ENCODE data around the gene INSL6.
"Not testable (repeated sequence)": the region's sequence is repeated elsewhere in the genome, so short reads cannot be mapped to it uniquely, and the experiment has no call there.

The INSL6 gene

DNA sequence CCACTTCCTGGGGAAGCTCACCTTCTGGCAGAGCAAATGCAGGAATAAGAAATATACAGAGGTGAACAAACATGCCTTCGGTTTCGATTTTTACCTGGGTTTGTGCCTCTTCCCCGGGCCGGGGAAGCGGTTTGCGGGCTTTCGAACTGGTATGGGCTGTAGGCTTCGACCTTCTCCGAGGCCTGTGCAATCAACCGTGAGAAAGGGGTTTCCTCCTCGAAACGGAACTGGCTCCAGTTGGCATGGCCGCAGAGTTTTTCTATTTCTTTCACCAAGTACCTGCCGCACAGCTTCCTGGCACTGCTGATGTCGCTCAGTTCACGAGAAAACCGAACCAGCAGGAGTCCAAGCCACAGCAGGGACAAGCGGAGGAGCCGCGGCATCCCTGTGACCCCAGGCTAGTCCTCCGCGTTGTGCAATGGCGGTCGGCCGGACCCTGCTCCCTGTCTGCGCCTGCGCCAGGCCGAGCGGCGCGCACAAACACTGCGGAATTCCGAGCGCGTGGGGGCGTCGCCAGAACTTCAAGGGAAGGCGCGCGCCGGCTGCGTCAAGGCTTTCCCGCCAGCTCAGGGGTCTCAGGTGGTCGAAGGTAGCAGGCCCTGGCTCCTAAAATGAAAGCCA is at the start of gene INSL6:
Gene INSL6 (minus strand): TSS at position 420 of the 621 bp plus-strand sequence. CDS start 37 bp downstream, at position 383.
- DNase-seq: no peak

DNA sequence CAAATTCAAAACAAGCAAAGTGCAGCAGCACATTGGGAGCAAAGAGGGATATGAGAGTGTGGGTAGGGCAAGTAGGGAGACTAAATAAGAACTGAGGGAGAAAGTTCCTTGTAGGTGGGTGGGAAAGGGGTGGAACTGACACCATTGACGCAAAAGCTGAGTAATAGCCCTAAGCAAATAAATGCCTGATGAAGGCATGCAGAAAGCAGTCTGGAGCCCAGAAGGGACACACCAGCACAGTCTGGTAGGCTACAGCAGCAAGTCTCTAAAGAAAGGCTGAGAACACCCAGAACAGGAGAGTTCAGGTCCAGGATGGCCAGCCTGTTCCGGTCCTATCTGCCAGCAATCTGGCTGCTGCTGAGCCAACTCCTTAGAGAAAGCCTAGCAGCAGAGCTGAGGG is 45.8 kb upstream of the INSL6 start, which contains the start of gene INSL4:
Gene INSL4 (plus strand): TSS at position 208 of the 400 bp plus-strand sequence. CDS start 105 bp downstream, at position 313.
- no peak for DNase-seq

DNA sequence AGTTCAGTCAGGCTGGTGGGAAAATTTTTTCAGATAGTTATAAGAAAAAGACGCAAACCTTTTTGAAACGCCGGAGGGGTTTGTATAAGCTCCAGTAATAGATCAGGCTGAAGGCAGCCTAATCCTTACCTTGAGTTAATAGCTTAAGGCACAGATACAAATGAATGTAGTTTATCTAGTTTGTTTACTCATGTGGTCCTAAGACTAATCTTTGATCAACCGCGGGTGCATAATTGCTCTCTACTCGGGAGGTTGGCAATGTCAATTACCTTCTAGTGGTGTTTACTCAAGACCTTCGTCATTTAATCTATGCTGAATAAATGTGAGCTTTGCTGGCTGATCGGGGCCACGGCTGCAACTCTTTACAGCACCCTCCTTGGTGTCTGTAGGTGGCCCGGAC is 45.1 kb upstream of the INSL6 start:
- DNase-seq: no peak

DNA sequence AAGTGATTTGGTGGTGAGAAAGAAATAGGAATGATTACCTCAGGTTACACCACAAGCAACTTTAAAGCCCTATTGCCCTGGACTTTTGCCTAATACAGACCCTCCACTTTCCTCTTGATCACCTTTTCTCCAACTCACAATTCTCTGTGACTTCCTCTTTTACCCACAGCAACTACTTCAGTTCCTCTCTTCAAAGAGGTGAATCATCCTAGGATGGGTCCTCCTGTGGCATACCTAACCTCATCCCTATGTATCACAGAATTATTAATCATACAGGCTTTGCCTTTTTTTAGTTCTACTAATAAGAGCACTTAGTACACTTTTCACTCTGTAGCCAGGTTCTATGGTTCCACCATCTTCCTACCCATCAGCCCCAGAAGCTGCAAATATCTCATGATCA is 19.6 kb upstream of the INSL6 start:
- no peak for DNase-seq

GRCh38 chr9:5195463-5195862 is 10.0 kb upstream of the INSL6 start:
- DNase-seq: no peak

DNA sequence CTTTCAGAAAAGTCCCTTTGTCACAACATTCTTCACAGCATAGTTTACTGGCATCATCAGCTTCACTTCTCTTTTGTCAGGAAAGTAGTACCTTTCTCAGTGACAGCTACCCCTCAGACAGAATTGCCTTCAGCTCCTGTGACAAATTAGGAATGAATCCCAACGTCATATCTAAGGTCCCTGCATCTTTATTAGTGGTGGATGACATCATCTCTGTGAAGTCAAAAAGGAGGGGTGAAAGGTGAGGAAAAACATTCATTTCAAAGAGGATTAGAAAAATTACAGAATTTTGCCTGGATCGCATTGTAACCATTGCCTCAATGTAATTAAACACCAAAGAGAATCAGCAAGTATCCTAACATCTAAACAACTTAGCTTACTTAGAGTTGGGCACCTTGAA is 7.9 kb upstream of the INSL6 start:
- DNase-seq: no peak

- DNase-seq: no peak
Observed at GRCh38 chr9:5191985-5192384, 6.5 kb upstream of the INSL6 start.

- no peak for DNase-seq
Observed at GRCh38 chr9:5188060-5188984, 2.9 kb upstream of the INSL6 start.

GRCh38 chr9:5186416-5187169 is 1.2 kb upstream of the INSL6 start:
- DNase-seq: peak; percentile 39

GRCh38 chr9:5184776-5185175 is 663 bp downstream of the INSL6 start:
- no peak for DNase-seq

DNA sequence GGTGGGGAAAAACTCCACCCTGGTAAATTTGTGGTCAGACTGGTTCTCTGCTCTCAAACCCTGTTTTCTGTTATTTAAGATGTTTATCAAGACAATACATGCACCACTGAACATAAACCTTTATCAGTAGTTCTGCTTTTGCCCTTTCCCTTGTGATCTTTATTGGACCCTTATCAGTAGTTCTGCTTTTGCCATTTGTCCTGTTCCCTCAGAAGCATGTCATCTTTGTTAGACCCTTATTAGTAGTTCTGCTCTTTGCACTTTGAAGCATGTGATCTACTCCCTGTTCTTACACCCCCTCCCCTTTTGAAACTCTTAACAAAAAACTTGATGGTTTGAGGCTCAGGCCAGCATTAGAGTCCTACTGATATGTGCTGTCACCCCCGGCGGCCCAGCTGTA is 4.8 kb downstream of the INSL6 start:
- DNase-seq: not testable (repeated sequence)

- no peak for DNase-seq
Observed at GRCh38 chr9:5178126-5178805, 7.2 kb downstream of the INSL6 start.

DNA sequence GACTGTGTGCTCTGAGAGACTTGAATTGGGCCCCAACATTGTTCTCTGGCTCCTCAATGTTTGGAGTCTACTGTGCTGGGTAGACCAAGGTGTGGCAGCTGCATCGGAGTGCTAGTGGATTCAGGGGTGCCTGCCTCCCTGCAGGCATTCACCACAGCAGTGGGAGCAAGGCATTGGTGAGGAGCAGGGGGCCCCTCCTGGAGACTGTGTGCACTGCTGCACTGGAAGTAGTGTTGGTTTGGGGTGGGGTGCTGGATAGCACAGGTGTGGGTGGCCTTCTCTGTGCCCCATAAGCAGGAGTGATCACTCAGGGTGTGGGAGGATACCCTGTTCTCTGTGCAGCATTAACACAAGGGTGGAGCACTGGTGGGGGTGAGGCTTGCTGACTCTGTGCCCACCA is 39.2 kb downstream of the INSL6 start:
- no peak for DNase-seq

DNA sequence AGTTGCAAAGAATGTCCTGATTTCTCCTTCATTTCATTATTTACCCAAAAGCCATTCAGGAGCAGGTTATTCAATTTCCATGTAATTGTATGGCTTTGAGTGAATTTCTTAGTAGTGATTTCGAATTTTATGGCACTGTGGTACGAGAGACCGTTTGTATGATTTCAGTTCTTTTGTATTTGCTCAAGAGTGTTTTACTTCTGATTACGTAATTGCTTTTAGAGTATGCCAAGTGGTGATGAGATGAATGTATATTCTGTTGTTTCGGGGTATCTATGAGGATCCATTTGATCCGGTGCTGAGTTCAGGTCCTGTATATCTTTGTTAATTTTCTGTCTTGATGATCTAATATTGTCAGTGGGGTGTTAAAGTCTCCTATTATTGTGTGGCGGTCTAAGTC is 41.2 kb downstream of the INSL6 start:
- no peak for DNase-seq

GRCh38 chr9:5140151-5140550 is 45.3 kb downstream of the INSL6 start:
- no peak for DNase-seq

DNA sequence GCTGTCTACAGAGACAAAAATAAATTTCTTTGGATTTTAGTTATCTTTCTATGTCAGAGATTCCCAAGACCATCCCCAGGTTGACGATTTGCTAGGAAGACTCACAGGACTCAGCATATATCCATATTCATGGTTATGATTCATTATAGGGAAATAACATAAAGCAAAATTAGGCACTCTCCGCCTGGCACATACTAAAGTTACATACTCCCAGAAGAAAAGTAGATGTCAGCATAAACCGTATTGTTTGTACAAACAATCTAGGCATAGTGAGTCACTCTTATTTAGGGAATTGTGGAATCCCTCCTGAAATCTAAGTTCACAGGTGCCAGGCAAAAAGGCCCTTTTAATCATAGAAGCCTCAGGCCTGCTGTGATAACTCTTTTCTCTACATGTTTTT is 62.9 kb downstream of the INSL6 start:
- no peak for DNase-seq

GRCh38 chr9:5122116-5122515 is 63.3 kb downstream of the INSL6 start:
- DNase-seq: no peak

- DNase-seq: no peak
Observed at GRCh38 chr9:5113994-5114748, 71.3 kb downstream of the INSL6 start.
